Panc1 (cell line): ENCODE results near the gene NAGA. TPM values are rescaled to one million over a fixed set of nuclear protein-coding genes. Genes with fewer than 3 reads are reported as not detected.

Experiments used
- ATAC-seq: fragments of 200-7000 bp; cut with Tn5 transposase; 2 replicates; pipeline ENCODE4 v1.9.1; 2020; ENCODE audit warnings: mild to moderate bottlenecking, moderate library complexity
- BruUV-seq: library from RNA; stranded (reverse); fragments of 400-500 nt; replicated peaks from 2 replicates; lab custom pipeline; 2021; lab: Mats Ljungman, UMichigan
- CTCF ChIA-PET: fragments of 300-600 bp; sonication (Branson Sonifier 250); formaldehyde crosslinking; loops from one replicate; lab custom pipeline; 2022; ENCODE audit warnings: antibody characterized with exemption; lab: Charles Lee
- POLR2A ChIA-PET: fragments of 300-600 bp; sonication (Branson Sonifier 250); formaldehyde crosslinking; loops from one replicate; lab custom pipeline; 2022; ENCODE audit warnings: antibody characterized with exemption; lab: Charles Lee
- DNase-seq: peaks from one replicate; pipeline ENCODE4 v3.0.0-alpha.2; 2010; ENCODE audit warnings: low read depth, low spot score
- H3K27ac ChIP-seq: 2 replicates; pipeline ENCODE4 v1.5.1; 2011; ENCODE audit warnings: mild to moderate bottlenecking, low read length, inconsistent platforms
- H3K27me3 ChIP-seq: fragments of 200-500 bp; sonication (Bioruptor generic); 2 replicates; pipeline ENCODE4 v1.6.0; 2014; ENCODE audit warnings: low read length, inconsistent platforms; ENCODE audit not compliant: control insufficient read depth, insufficient read depth
- H3K36me3 ChIP-seq: fragments of 200-500 bp; sonication (Bioruptor generic); 2 replicates; pipeline ENCODE4 v1.5.1; 2014; ENCODE audit warnings: inconsistent platforms, mild to moderate bottlenecking, low read length, moderate library complexity; ENCODE audit not compliant: control insufficient read depth, insufficient read depth
- H3K4me1 ChIP-seq: 2 replicates; pipeline ENCODE4 v1.5.1; 2011; ENCODE audit warnings: inconsistent platforms, mild to moderate bottlenecking, low read length, moderate library complexity; ENCODE audit not compliant: control insufficient read depth, insufficient read depth
- H3K4me3 ChIP-seq, 2 experiments: 2 replicates each; pipeline ENCODE4 v1.5.1; 2011 to 2012; ENCODE audit warnings: low read depth in 2 of 2, low read length in 2 of 2, mild to moderate bottlenecking in 2 of 2, inconsistent platforms in 1 of 2, moderate library complexity in 1 of 2
- H3K9me3 ChIP-seq: fragments of 200-500 bp; sonication (Bioruptor generic); 2 replicates; pipeline ENCODE4 v1.5.1; 2014; ENCODE audit warnings: low read depth, mild to moderate bottlenecking, inconsistent platforms, low read length, moderate library complexity; ENCODE audit not compliant: control insufficient read depth, insufficient read depth
- CTCF ChIP-seq: fragments of 450-650 bp; IDR thresholded peaks from 2 replicates; pipeline ENCODE4 v1.5.1; 2017; ENCODE audit warnings: mild to moderate bottlenecking
- POLR2AphosphoS5 ChIP-seq: IDR thresholded peaks from 2 replicates; pipeline ENCODE4 v1.6.1; 2012; ENCODE audit warnings: mild to moderate bottlenecking, low read depth, low read length, moderate library complexity
- SIN3A ChIP-seq: IDR thresholded peaks from 2 replicates; pipeline ENCODE4 v1.6.1; 2012; ENCODE audit warnings: low read depth, mild to moderate bottlenecking, low read length, moderate library complexity, borderline replicate concordance; ENCODE audit not compliant: insufficient read depth
- TCF7L2 ChIP-seq: IDR thresholded peaks from 2 replicates; pipeline ENCODE4 v1.6.1; 2011; ENCODE audit warnings: mild to moderate bottlenecking, low read depth, low read length, inconsistent platforms
- in situ Hi-C: cut with HindIII; loops from 2 replicates; pipeline ENCODE4 v1.10.0; 2016; ENCODE audit warnings: low sequenced_read_pairs, low pct_unique_long_range_greater_than_20kb
- intact Hi-C: fragments of 100-400 bp; cut with micrococcal nuclease; formaldehyde crosslinking; loops from one replicate; pipeline ENCODE4 v1.10.0; 2022; ENCODE audit not compliant: unreplicated experiment
- total RNA-seq: library from RNA; stranded (reverse); gene quantifications from one replicate; pipeline ENCODE4 v1.2.1, GENCODE V29; 2021; ENCODE audit not compliant: unreplicated experiment
- TF ChIP-seq, protein P1 (sequence below), 2 experiments: IDR thresholded peaks; 2 replicates each; pipeline ENCODE4 v1.6.1; 2011 to 2012; ENCODE audit warnings: low read depth in 2 of 2, control low read depth in 1 of 2, low read length in 1 of 2, mild to moderate bottlenecking in 1 of 2, moderate library complexity in 1 of 2; ENCODE audit not compliant: insufficient read depth in 1 of 2

The NAGA gene
- total RNA-seq, 1 experiment from 2014 or later = 24.2 TPM

GRCh38 chr22:42067671-42068251, 2.9 kb downstream of the NAGA start:
- no peak for DNase-seq
- no peaks in the 10 kb centered on the region for H3K36me3 ChIP-seq
- no TSS peak for BruUV-seq
- H3K9me3 ChIP-seq = no peaks in the 10 kb centered on the region
- H3K4me1 ChIP-seq = no peaks in the 10 kb centered on the region
- no peak overlapping the region for H3K4me3 ChIP-seq
- ATAC-seq = no peak
- ChIA-PET CTCF (no interaction called here), POLR2A (no interaction called here)
- no peaks in the 10 kb centered on the region for H3K27me3 ChIP-seq
- no peak overlapping the region for H3K27ac ChIP-seq
- intact Hi-C loops = no loop called here
- in situ Hi-C loops = no loop called here
- no peak for TF ChIP-seq SIN3A
- TF ChIP-seq TCF7L2 = no peak
- TF ChIP-seq, protein P1, sequence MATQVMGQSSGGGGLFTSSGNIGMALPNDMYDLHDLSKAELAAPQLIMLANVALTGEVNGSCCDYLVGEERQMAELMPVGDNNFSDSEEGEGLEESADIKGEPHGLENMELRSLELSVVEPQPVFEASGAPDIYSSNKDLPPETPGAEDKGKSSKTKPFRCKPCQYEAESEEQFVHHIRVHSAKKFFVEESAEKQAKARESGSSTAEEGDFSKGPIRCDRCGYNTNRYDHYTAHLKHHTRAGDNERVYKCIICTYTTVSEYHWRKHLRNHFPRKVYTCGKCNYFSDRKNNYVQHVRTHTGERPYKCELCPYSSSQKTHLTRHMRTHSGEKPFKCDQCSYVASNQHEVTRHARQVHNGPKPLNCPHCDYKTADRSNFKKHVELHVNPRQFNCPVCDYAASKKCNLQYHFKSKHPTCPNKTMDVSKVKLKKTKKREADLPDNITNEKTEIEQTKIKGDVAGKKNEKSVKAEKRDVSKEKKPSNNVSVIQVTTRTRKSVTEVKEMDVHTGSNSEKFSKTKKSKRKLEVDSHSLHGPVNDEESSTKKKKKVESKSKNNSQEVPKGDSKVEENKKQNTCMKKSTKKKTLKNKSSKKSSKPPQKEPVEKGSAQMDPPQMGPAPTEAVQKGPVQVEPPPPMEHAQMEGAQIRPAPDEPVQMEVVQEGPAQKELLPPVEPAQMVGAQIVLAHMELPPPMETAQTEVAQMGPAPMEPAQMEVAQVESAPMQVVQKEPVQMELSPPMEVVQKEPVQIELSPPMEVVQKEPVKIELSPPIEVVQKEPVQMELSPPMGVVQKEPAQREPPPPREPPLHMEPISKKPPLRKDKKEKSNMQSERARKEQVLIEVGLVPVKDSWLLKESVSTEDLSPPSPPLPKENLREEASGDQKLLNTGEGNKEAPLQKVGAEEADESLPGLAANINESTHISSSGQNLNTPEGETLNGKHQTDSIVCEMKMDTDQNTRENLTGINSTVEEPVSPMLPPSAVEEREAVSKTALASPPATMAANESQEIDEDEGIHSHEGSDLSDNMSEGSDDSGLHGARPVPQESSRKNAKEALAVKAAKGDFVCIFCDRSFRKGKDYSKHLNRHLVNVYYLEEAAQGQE (IDR thresholded peaks at IDR 0.05; ENCODE audit: insufficient read depth in 1 of 2, low read depth in 2 of 2, low read length in 1 of 2) = no peak
- TF ChIP-seq POLR2AphosphoS5 = no peak
- TF ChIP-seq CTCF = no peak

DNA sequence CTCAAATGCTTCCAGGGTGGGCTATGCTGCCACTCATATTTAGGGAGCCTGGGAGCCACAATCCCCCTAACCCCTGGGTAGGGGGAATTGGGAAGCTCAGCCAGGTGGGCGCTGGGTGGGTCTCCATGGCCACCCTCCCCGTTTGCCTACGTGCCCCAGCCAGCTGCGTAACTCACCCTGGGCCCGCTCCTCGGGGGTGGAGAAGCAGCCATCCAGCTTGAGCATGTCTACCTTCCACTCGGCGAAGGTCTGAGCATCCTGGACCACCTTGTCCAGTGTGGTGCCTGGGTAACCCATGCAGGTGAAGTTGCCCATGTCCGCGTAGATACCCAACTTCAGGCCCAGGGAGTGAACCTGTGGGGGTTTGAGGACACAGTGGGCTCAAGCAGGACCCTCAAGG, 3.7 kb downstream of the NAGA start:
- POLR2A ChIA-PET = no interaction called here
- no peak overlapping the region for H3K4me3 ChIP-seq
- TF ChIP-seq CTCF (no peak), SIN3A (no peak), TCF7L2 (no peak), POLR2AphosphoS5 (no peak)
- TF ChIP-seq, protein P1 (IDR thresholded peaks at IDR 0.05; ENCODE audit: insufficient read depth in 1 of 2, low read depth in 2 of 2, low read length in 1 of 2) = no peak
- no peaks in the 10 kb centered on the region for H3K4me1 ChIP-seq
- CTCF ChIA-PET = no interaction called here
- H3K27ac ChIP-seq = no peak overlapping the region
- H3K9me3 ChIP-seq = no peaks in the 10 kb centered on the region
- H3K36me3 ChIP-seq = no peaks in the 10 kb centered on the region
- DNase-seq (no peak), ATAC-seq (no peak)
- no TSS peak for BruUV-seq
- in situ Hi-C loops = no loop called here
- H3K27me3 ChIP-seq = no peaks in the 10 kb centered on the region
- intact Hi-C loops = no loop called here
